HEK293 (cell line): ENCODE measurements around the gene UBE2J2.

Experiments used
- CTCF ChIA-PET: fragments of 350-600 bp; formaldehyde crosslinking; extraction: SDS; loops from one replicate; lab custom pipeline; 2021; ENCODE audit warnings: antibody characterized with exemption; lab: Yijun Ruan, JAX
- POLR2A ChIA-PET: fragments of 300-600 bp; formaldehyde crosslinking; extraction: SDS; loops from one replicate; lab custom pipeline; 2020; ENCODE audit warnings: antibody characterized with exemption, inconsistent platforms; lab: Yijun Ruan, JAX
- H3K27ac ChIP-seq: fragments of 200-500 bp; sonication (Bioruptor generic); 2 replicates; pipeline ENCODE4 v1.5.1; 2014; ENCODE audit warnings: low read depth, low read length, control low read depth, inconsistent platforms; ENCODE audit errors: extremely low read depth
- H3K36me3 ChIP-seq, 2 experiments: fragments of 200-500 bp in 1 of 2; sonication (Bioruptor generic) in 1 of 2; 1 replicate in 1 of 2; 2 replicates in 1 of 2; pipeline ENCODE4 v1.5.1; 2014 to 2017; ENCODE audit warnings: inconsistent platforms in 2 of 2, low read length in 2 of 2; ENCODE audit not compliant: control insufficient read depth in 2 of 2, insufficient read depth in 1 of 2
- H3K4me1 ChIP-seq: fragments of 200-500 bp; sonication (Bioruptor generic); 2 replicates; pipeline ENCODE4 v1.5.1; 2014; ENCODE audit warnings: mild to moderate bottlenecking, low read length, inconsistent platforms; ENCODE audit not compliant: control insufficient read depth, insufficient read depth
- H3K4me3 ChIP-seq: 2 replicates; pipeline ENCODE4 v1.5.1; 2011; ENCODE audit warnings: low read depth, mild to moderate bottlenecking, control low read depth, low read length, moderate library complexity
- H3K9me3 ChIP-seq: fragments of 200-500 bp; sonication (Bioruptor generic); 2 replicates; pipeline ENCODE4 v1.5.1; 2014; ENCODE audit warnings: low read depth, low read length, inconsistent platforms; ENCODE audit not compliant: control insufficient read depth, insufficient read depth
- HOXC10 ChIP-seq: sonication (generic); formaldehyde crosslinking; IDR thresholded peaks from 2 replicates; pipeline ENCODE4 v1.8.1; 2023; ENCODE audit warnings: mild to moderate bottlenecking, missing genetic modification reagents
- KLF1 ChIP-seq: fragments of 450-650 bp; formaldehyde crosslinking; IDR thresholded peaks from 2 replicates; pipeline ENCODE4 v1.5.1; 2016; ENCODE audit warnings: missing biosample characterization, missing genetic modification characterization
- OSR2 ChIP-seq: fragments of 450-650 bp; formaldehyde crosslinking; IDR thresholded peaks from 2 replicates; pipeline ENCODE4 v1.5.1; 2016; ENCODE audit warnings: missing biosample characterization, missing genetic modification characterization
- PRDM4 ChIP-seq: fragments of 450-650 bp; formaldehyde crosslinking; IDR thresholded peaks from 2 replicates; pipeline ENCODE4 v1.5.1; 2017; ENCODE audit warnings: missing biosample characterization, missing genetic modification characterization
- ZNF10 ChIP-seq: fragments of 450-650 bp; formaldehyde crosslinking; IDR thresholded peaks from 2 replicates; pipeline ENCODE4 v1.5.1; 2017; ENCODE audit warnings: missing biosample characterization, missing genetic modification characterization
- ZNF121 ChIP-seq: fragments of 450-650 bp; formaldehyde crosslinking; IDR thresholded peaks from 2 replicates; pipeline ENCODE4 v1.5.1; 2016; ENCODE audit warnings: missing biosample characterization, missing genetic modification characterization
- ZNF155 ChIP-seq: fragments of 450-650 bp; formaldehyde crosslinking; IDR thresholded peaks from 2 replicates; pipeline ENCODE4 v1.5.1; 2016; ENCODE audit warnings: missing biosample characterization, missing genetic modification characterization
- ZNF169 ChIP-seq: fragments of 450-650 bp; formaldehyde crosslinking; IDR thresholded peaks from 2 replicates; pipeline ENCODE4 v1.5.1; 2016; ENCODE audit warnings: missing biosample characterization, missing genetic modification characterization
- ZNF184 ChIP-seq: fragments of 450-650 bp; IDR thresholded peaks from 2 replicates; pipeline ENCODE4 v1.5.1; 2018; ENCODE audit warnings: missing biosample characterization, mild to moderate bottlenecking, missing genetic modification characterization
- ZNF2 ChIP-seq: fragments of 450-650 bp; formaldehyde crosslinking; IDR thresholded peaks from 2 replicates; pipeline ENCODE4 v1.5.1; 2016; ENCODE audit warnings: missing biosample characterization, missing genetic modification characterization
- ZNF423 ChIP-seq: fragments of 450-650 bp; formaldehyde crosslinking; IDR thresholded peaks from 2 replicates; pipeline ENCODE4 v1.5.1; 2016; ENCODE audit warnings: missing biosample characterization, missing genetic modification characterization
- ZNF549 ChIP-seq: fragments of 450-650 bp; IDR thresholded peaks from 2 replicates; pipeline ENCODE4 v1.5.1; 2018; ENCODE audit warnings: missing biosample characterization, missing genetic modification characterization, mild to moderate bottlenecking, inconsistent platforms, moderate library complexity
- ZNF76 ChIP-seq: fragments of 450-650 bp; formaldehyde crosslinking; IDR thresholded peaks from 2 replicates; pipeline ENCODE4; 2016; ENCODE audit warnings: low read depth, missing biosample characterization, missing genetic modification characterization, borderline replicate concordance
- TF ChIP-seq, protein P1 (sequence below): fragments of 450-650 bp; formaldehyde crosslinking; IDR thresholded peaks from 2 replicates; pipeline ENCODE4 v1.5.1; 2016; ENCODE audit warnings: missing biosample characterization, missing genetic modification characterization

The UBE2J2 gene

GRCh38 chr1:1286313-1287261 lies 12.9 kb upstream of the UBE2J2 start:
- no peak overlapping the region for H3K27ac ChIP-seq
- CTCF ChIA-PET, result no interaction called here

GRCh38 chr1:1285611-1286311 lies 12.1 kb upstream of the UBE2J2 start:
- TF ChIP-seq KLF1 (tag by site-specific recombination), result 0 out of 2 replicates have a peak, but pooled peaks have one; percentile 38
- TF ChIP-seq, protein P1, sequence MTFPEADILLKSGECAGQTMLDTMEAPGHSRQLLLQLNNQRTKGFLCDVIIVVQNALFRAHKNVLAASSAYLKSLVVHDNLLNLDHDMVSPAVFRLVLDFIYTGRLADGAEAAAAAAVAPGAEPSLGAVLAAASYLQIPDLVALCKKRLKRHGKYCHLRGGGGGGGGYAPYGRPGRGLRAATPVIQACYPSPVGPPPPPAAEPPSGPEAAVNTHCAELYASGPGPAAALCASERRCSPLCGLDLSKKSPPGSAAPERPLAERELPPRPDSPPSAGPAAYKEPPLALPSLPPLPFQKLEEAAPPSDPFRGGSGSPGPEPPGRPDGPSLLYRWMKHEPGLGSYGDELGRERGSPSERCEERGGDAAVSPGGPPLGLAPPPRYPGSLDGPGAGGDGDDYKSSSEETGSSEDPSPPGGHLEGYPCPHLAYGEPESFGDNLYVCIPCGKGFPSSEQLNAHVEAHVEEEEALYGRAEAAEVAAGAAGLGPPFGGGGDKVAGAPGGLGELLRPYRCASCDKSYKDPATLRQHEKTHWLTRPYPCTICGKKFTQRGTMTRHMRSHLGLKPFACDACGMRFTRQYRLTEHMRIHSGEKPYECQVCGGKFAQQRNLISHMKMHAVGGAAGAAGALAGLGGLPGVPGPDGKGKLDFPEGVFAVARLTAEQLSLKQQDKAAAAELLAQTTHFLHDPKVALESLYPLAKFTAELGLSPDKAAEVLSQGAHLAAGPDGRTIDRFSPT, result no peak; the same call in 1 of the 2 replicates
- no peak for TF ChIP-seq PRDM4 (tag by site-specific recombination)
- no peak for TF ChIP-seq ZNF423 (tag by site-specific recombination)
- TF ChIP-seq ZNF155 (tag by site-specific recombination), result no peak
- TF ChIP-seq ZNF76 (tag by site-specific recombination), result no peak
- no peak for TF ChIP-seq ZNF184 (tag by site-specific recombination)
- Histone ChIP-seq H3K27ac (no peak overlapping the region), H3K9me3 (no peaks in the 10 kb centered on the region), H3K4me3 (no peak overlapping the region), H3K36me3 (no peaks in the 10 kb centered on the region), H3K4me1 (no peaks in the 10 kb centered on the region)
- POLR2A ChIA-PET, result no interaction called here
- CTCF ChIA-PET, result no interaction called here

More at GRCh38 chr1:1286313-1287261, 12.9 kb upstream of the UBE2J2 start:
- POLR2A ChIA-PET, result interaction anchor here (1.1 kb wide), 1 partner anchor 13 kb away, joined by 3 read pairs; the partner anchor contains the start of gene UBE2J2
- Histone ChIP-seq H3K36me3 (no peaks in the 10 kb centered on the region), H3K9me3 (no peaks in the 10 kb centered on the region), H3K4me1 (no peaks in the 10 kb centered on the region), H3K4me3 (no peak overlapping the region)
- TF ChIP-seq HOXC10 (CRISPR knock-in tag), result no peak
- no peak for TF ChIP-seq ZNF169
- TF ChIP-seq ZNF549 (tag by site-specific recombination), result no peak
- TF ChIP-seq OSR2, result no peak
- TF ChIP-seq ZNF10, result no peak

- ChIA-PET CTCF (no interaction called here), POLR2A (no interaction called here)
- Histone ChIP-seq H3K36me3 (no peaks in the 10 kb centered on the region), H3K9me3 (no peaks in the 10 kb centered on the region), H3K4me3 (no peak overlapping the region), H3K4me1 (no peaks in the 10 kb centered on the region), H3K27ac (no peak overlapping the region)
- TF ChIP-seq ZNF2 (tag by site-specific recombination) (no peak), ZNF121 (tag by site-specific recombination) (no peak)
These were observed 11.5 kb upstream of the UBE2J2 start for GRCh38 chr1:1285102-1285571.
